Motor neuron (in vitro differentiated cells): ENCODE results near the gene SLC7A8. TPM values are rescaled to one million over a fixed set of nuclear protein-coding genes. Genes with fewer than 3 reads are reported as not detected.
A peak's percentile ranks its signal among the peaks of the same experiment; 100 is the strongest.

Source experiments
- ATAC-seq, 8 experiments: fragments of 200-7000 bp; cut with Tn5 transposase; replicated peaks in 6 of 8; 2 replicates each; pipeline ENCODE4 v1.8.0; 2021; ENCODE audit warnings: mild to moderate bottlenecking in 8 of 8, moderate library complexity in 8 of 8
- H3K27ac ChIP-seq, 2 donors: fragments of 250-450 bp; sonication (Bioruptor Pico); 2 replicates each; pipeline ENCODE4 v1.9.0; 2021; ENCODE audit warnings: antibody characterized with exemption in 2 of 2, mild to moderate bottlenecking in 2 of 2, moderate library complexity in 1 of 2
- H3K4me1 ChIP-seq, 2 donors: fragments of 250-450 bp; sonication (Bioruptor Pico); replicated peaks in 1 of 2; 2 replicates each; pipeline ENCODE4 v1.6.1; 2021; ENCODE audit warnings: antibody characterized with exemption in 2 of 2, mild to moderate bottlenecking in 2 of 2, moderate library complexity in 1 of 2
- H3K4me3 ChIP-seq, 5 donors: fragments of 250-450 bp; sonication (Bioruptor Pico); 2 replicates each; pipeline ENCODE4 v1.9.0; 2021; ENCODE audit warnings: antibody characterized with exemption in 5 of 5, mild to moderate bottlenecking in 5 of 5, moderate library complexity in 4 of 5
- WGBS, 10 experiments: fragments of 450-650 bp; shearing (Covaris generic); methylation state at CpG; one replicate each; pipeline ENCODE4 v1.0.0; 2022; 5-methylcytosine and 5-hydroxymethylcytosine counted together
- in situ Hi-C, 9 experiments: fragments of 400-800 bp; cut with MboI; loops; one replicate each; pipeline ENCODE4 v1.15.0; 2021; ENCODE audit warnings: low sequenced_read_pairs in 9 of 9, low pct_unique_long_range_greater_than_20kb in 2 of 9; ENCODE audit not compliant: unreplicated experiment in 9 of 9
- total RNA-seq, 8 experiments: library from RNA; unstranded; fragments of 300-600 nt; gene quantifications; 2 replicates each; pipeline versions ENCODE4 v1.2.3 to v1.2.4, GENCODE V29; 2022

The SLC7A8 gene
- total RNA-seq, 8 experiments from 2014 or later, result 0.96 to 55.9 (median 3.4) TPM

- no peak overlapping the region for H3K27ac ChIP-seq
- ATAC-seq, result peak in 6 of 8 experiments; percentile 25 to 55 (median 39)
- H3K4me1 ChIP-seq, result peaks cover 17 to 23% of the 10 kb centered on the region in 2 donors
- in situ Hi-C loops, result no loop called here
- 43 to 100% (median 79%) methylated on average over 1 to 2 of the region's 2 CpGs for WGBS, 10 experiments
- no peak overlapping the region for H3K4me3 ChIP-seq
Measured at GRCh38 chr14:23177181-23177580, 6.3 kb downstream of the SLC7A8 start.

DNA sequence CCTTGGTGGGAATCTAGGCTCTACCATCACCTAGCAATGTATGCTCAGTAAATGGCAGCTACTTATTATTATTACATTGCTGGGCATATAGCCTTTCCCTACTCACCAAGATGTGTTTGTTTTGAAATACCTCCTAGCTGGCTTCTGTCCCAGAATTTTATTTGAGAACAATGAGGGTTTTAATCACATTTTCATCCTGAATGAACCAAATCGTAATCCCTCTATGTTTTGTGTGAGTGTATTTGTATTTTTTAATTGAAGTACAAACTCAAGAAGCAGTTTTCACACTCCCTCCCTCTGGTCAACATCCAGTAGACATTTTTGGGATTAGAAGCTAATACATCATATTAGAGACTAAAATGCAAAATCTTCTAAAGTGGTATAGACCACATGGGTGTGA, 7.6 kb downstream of the SLC7A8 start:
- H3K27ac ChIP-seq, result no peak overlapping the region
- in situ Hi-C loops, result no loop called here
- H3K4me3 ChIP-seq, result no peak overlapping the region
- WGBS, 10 experiments, result 60 to 100% (median 100%) methylated on average over 1 of the region's 1 CpG; no CpG with 5 or more reads in 1 of the 10 experiments
- ATAC-seq, result no peak
- H3K4me1 ChIP-seq, result peaks cover 17 to 23% of the 10 kb centered on the region in 2 donors

DNA sequence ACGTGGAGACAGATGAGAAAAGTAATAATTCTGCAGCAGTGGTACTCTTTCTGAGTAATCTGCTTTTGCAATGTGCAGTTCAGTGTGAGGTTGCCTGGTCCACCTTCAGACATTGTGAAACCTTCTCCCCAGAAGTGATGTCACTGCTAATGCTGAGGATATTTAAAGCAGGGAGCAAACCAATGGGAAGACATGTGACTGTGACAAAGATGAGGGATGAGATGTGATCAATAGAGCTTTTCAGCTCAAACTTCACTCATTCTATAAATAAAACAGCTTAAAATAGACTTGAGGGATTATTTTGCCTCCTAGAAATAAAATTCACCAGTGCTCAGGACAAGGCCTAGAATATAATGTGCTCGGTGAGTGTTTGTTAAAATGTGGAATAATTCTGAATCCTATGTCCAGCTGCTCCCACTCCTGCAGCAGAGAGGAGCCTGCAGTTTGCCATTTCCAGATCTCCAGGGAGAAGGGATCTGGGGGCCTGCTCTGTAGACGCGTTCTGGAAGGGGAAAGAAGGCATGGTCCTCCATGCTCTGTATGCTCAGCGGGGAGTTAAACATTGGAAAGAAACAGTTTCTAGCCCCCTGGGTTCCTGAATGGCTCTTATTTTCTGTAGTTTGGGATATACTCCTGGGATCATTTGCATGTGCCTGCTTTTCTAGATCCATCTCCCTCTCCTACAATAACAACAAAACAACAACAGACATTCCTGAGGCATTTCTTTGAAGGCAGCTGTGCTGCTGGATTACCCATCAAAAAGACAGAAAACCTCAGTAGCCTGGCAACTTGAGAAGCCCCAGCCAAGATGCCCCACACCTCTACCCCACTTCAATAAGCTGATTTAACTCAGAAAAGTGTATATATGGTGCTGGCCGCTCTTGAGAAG, 8.9 kb downstream of the SLC7A8 start:
- Histone ChIP-seq H3K4me3 (no peak overlapping the region), H3K4me1 (peaks cover 17 to 23% of the 10 kb centered on the region in 2 donors), H3K27ac (peak overlapping the region; percentile 0 to 60)
- 0 to 77% (median 52%) methylated on average over 1 to 3 of the region's 6 CpGs; no CpG with 5 or more reads in 2 of the 10 experiments for WGBS, 10 experiments
- in situ Hi-C loops, result no loop called here
- ATAC-seq, result peak; percentile 76 to 98 (median 96)

DNA sequence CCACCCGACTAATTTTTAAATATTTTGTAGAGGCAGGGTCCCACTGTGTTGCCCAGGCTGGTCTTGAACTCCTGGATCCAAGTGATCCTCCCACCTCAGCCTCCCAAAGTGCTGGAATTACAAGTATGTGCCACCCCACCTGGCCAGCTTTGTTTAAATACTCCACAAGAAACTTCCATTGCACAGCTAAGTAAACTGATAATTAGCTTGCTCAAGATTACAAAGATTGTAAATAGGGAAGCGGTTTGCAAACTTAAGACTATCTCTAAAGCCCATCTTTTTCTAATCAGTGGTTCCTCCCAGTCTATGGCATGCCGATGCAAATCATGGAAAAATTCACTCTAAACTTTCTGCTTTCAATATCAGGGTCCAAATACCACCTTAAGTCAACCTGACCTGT, 9.7 kb downstream of the SLC7A8 start:
- ATAC-seq, result peak in 2 of 8 experiments; percentile 10 to 29
- Histone ChIP-seq H3K27ac (peak overlapping the region; percentile 0 to 44), H3K4me1 (peaks cover 17 to 23% of the 10 kb centered on the region in 2 donors), H3K4me3 (no peak overlapping the region)
- 33 to 100% (median 80%) methylated on average over 1 to 3 of the region's 3 CpGs; no CpG with 5 or more reads in 3 of the 10 experiments for WGBS, 10 experiments
- in situ Hi-C loops, result no loop called here

GRCh38 chr14:23173031-23173430, 10.4 kb downstream of the SLC7A8 start:
- H3K4me3 ChIP-seq, result no peak overlapping the region
- H3K4me1 ChIP-seq, result peaks cover 17 to 23% of the 10 kb centered on the region in 2 donors
- 22 to 100% (median 87%) methylated on average over 1 to 2 of the region's 2 CpGs; no CpG with 5 or more reads in 2 of the 10 experiments for WGBS, 10 experiments
- in situ Hi-C loops, result no loop called here
- peak in 2 of 8 experiments; percentile 10 to 27 for ATAC-seq
- no peak overlapping the region for H3K27ac ChIP-seq

GRCh38 chr14:23172574-23172973, 10.9 kb downstream of the SLC7A8 start:
- H3K4me1 ChIP-seq, result peaks cover 17 to 23% of the 10 kb centered on the region in 2 donors
- H3K27ac ChIP-seq, result no peak overlapping the region
- H3K4me3 ChIP-seq, result no peak overlapping the region
- in situ Hi-C loops, result no loop called here
- ATAC-seq, result no peak
- WGBS, 10 experiments, result 17 to 100% (median 45%) methylated on average over 1 of the region's 3 CpGs; no CpG with 5 or more reads in 4 of the 10 experiments

- 58 to 100% (median 90%) methylated on average over 1 to 4 of the region's 5 CpGs; no CpG with 5 or more reads in 2 of the 10 experiments for WGBS, 10 experiments
- in situ Hi-C loops, result no loop called here
- no peak overlapping the region for H3K4me3 ChIP-seq
- ATAC-seq, result no peak
- peaks cover 12 to 19% of the 10 kb centered on the region in 2 donors for H3K4me1 ChIP-seq
- no peak overlapping the region for H3K27ac ChIP-seq
Measured at GRCh38 chr14:23172096-23172495, 11.4 kb downstream of the SLC7A8 start.

DNA sequence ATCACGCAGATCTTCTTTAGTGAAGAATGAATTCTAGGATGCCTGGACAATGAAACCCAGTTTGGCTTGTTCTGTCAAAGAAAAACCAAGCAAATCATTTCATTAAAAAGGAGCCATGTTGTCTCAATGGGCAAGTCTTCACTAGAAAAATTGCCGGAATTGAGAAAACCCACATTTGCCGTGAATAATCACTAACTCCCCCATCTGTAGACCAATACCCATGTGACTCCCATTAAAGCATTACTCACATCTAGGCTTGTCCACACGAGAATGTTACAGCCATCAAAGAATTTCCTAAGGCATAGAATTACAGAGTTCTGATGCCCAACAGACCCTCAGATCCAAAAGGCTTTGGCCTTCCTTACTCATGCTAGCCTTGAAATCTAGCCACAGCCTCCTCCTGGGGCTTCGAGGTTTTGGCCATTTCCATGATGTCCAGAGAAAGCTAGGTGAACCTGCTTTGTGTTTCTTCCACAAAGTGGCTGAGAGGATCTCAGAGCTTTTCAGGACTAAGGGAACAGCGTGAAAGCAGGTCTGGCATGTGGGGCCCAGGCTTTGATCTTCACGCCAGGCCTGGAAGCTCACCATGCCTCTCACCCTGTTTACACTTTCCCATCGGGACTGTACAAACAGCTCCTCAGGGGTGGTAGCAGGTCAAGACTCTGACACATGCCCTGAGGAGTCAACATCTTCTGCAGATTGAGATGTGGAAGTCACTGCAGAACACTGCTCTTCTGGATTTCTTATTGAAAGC, 12.1 kb downstream of the SLC7A8 start:
- peaks cover 12 to 17% of the 10 kb centered on the region in 2 donors for H3K4me1 ChIP-seq
- no peak overlapping the region for H3K27ac ChIP-seq
- in situ Hi-C loops, result no loop called here
- H3K4me3 ChIP-seq, result no peak overlapping the region
- peak in 2 of 8 experiments; percentile 32 to 37 for ATAC-seq
- 30 to 86% (median 68%) methylated on average over 2 to 7 of the region's 8 CpGs; no CpG with 5 or more reads in 2 of the 10 experiments for WGBS, 10 experiments

GRCh38 chr14:23169622-23170021, 13.8 kb downstream of the SLC7A8 start:
- no peak for ATAC-seq
- no peak overlapping the region for H3K4me3 ChIP-seq
- H3K27ac ChIP-seq, result no peak overlapping the region
- H3K4me1 ChIP-seq, result peaks cover 9 to 14% of the 10 kb centered on the region in 2 donors
- 78 to 100% (median 90%) methylated on average over 1 to 6 of the region's 6 CpGs; no CpG with 5 or more reads in 3 of the 10 experiments for WGBS, 10 experiments
- in situ Hi-C loops, result no loop called here

DNA sequence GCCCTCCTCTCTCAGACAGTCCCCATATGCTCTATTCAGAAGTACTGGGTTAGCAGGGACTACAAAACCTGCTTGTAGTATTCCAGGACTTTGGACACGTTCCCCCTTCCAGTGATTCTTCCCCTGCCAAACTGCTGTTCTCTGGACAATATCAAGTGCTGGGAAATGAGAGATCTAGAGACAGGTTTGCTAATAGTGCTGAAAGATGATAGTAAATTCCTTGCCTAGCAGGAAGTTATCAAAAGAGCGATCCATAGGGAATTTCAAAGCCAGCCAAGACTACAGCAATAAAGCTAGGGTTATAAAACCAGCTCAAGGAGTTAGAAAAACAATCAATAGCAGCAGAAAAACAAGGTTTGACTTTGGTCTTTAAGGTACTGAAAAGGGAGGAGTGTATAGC, 15.2 kb downstream of the SLC7A8 start:
- H3K4me3 ChIP-seq, result no peak overlapping the region
- 36 to 100% (median 73%) methylated on average over 1 to 2 of the region's 2 CpGs; no CpG with 5 or more reads in 1 of the 10 experiments for WGBS, 10 experiments
- no peak for ATAC-seq
- in situ Hi-C loops, result no loop called here
- H3K4me1 ChIP-seq, result no peaks in the 10 kb centered on the region
- no peak overlapping the region for H3K27ac ChIP-seq

GRCh38 chr14:23167116-23167847, 16.2 kb downstream of the SLC7A8 start:
- Histone ChIP-seq H3K4me1 (no peaks in the 10 kb centered on the region), H3K4me3 (no peak overlapping the region), H3K27ac (no peak overlapping the region)
- WGBS, 10 experiments, result 60 to 100% (median 79%) methylated on average over 1 to 7 of the region's 9 CpGs; no CpG with 5 or more reads in 2 of the 10 experiments
- no peak for ATAC-seq
- in situ Hi-C loops, result no loop called here

- H3K4me3 ChIP-seq, result no peak overlapping the region
- 67 to 100% (median 99%) methylated on average over 1 to 4 of the region's 5 CpGs; no CpG with 5 or more reads in 6 of the 10 experiments for WGBS, 10 experiments
- peaks cover 8 to 12% of the 10 kb centered on the region in 2 donors for H3K4me1 ChIP-seq
- ATAC-seq, result no peak
- H3K27ac ChIP-seq, result no peak overlapping the region
- in situ Hi-C loops, result no loop called here
Measured at GRCh38 chr14:23164949-23165348, 18.5 kb downstream of the SLC7A8 start.
